Loucy (cell line): ENCODE measurements around the gene PTPRH.

Experiments used
- H2AFZ ChIP-seq: fragments of 200-600 bp; sonication (generic); 2 replicates; pipeline ENCODE4 v1.6.0; 2016; ENCODE audit warnings: antibody characterized with exemption, mild to moderate bottlenecking, low read length, moderate library complexity
- H3F3A ChIP-seq: fragments of 200-600 bp; 2 replicates; pipeline ENCODE4 v1.6.0; 2016; ENCODE audit warnings: antibody characterized with exemption, low read depth, mild to moderate bottlenecking
- H3K27me3 ChIP-seq: fragments of 200-600 bp; sonication (generic); 2 replicates; pipeline ENCODE4 v1.6.1; 2014; ENCODE audit warnings: low read length, mild to moderate bottlenecking; ENCODE audit not compliant: insufficient read depth, poor library complexity, severe bottlenecking
- H3K36me3 ChIP-seq: fragments of 200-600 bp; sonication (generic); 2 replicates; pipeline ENCODE4 v1.6.1; 2016; ENCODE audit warnings: low read length; ENCODE audit not compliant: insufficient read depth
- H3K4me1 ChIP-seq: fragments of 200-600 bp; sonication (generic); 2 replicates; pipeline ENCODE4 v1.5.1; 2014; ENCODE audit warnings: low read length, mild to moderate bottlenecking; ENCODE audit not compliant: insufficient read depth, poor library complexity, severe bottlenecking
- H3K4me2 ChIP-seq: fragments of 200-600 bp; sonication (generic); 2 replicates; pipeline ENCODE4 v1.6.0; 2014; ENCODE audit warnings: antibody characterized with exemption, low read length, low read depth, mild to moderate bottlenecking; ENCODE audit not compliant: poor library complexity, severe bottlenecking
- H3K4me3 ChIP-seq: fragments of 200-600 bp; sonication (generic); 2 replicates; pipeline ENCODE4 v1.5.1; 2014; ENCODE audit warnings: low read length, mild to moderate bottlenecking, mixed read lengths; ENCODE audit not compliant: poor library complexity, severe bottlenecking
- H3K79me2 ChIP-seq: fragments of 200-600 bp; sonication (generic); 2 replicates; pipeline ENCODE4 v1.6.1; 2014; ENCODE audit warnings: low read length; ENCODE audit not compliant: insufficient read depth
- H3K9ac ChIP-seq: fragments of 200-600 bp; sonication (generic); 2 replicates; pipeline ENCODE4 v1.6.0; 2014; ENCODE audit warnings: mild to moderate bottlenecking, low read depth, low read length, moderate library complexity; ENCODE audit not compliant: poor library complexity, severe bottlenecking
- H3K9me2 ChIP-seq: fragments of 200-600 bp; sonication (generic); replicated peaks from 2 replicates; pipeline ENCODE4 v1.6.1; 2016; ENCODE audit warnings: low read depth, low read length, mixed read lengths
- H3K9me3 ChIP-seq: fragments of 200-600 bp; sonication (generic); 2 replicates; pipeline ENCODE4 v1.6.1; 2014; ENCODE audit warnings: mild to moderate bottlenecking, antibody characterized with exemption, low read length, low read depth; ENCODE audit not compliant: insufficient read depth
- H4K20me1 ChIP-seq: fragments of 200-600 bp; sonication (generic); 2 replicates; pipeline ENCODE4 v1.6.0; 2014; ENCODE audit warnings: antibody characterized with exemption, low read length, mild to moderate bottlenecking; ENCODE audit not compliant: insufficient read depth, poor library complexity, severe bottlenecking
- EZH2phosphoT487 ChIP-seq: fragments of 200-600 bp; IDR thresholded peaks from 2 replicates; pipeline ENCODE4 v1.6.1; 2018; ENCODE audit warnings: antibody characterized with exemption, mild to moderate bottlenecking, moderate library complexity, borderline replicate concordance
- TF ChIP-seq, protein P1 (sequence below): fragments of 200-600 bp; sonication (generic); conservative IDR thresholded peaks from 2 replicates; pipeline ENCODE4 v1.5.1; 2014; ENCODE audit warnings: mild to moderate bottlenecking, antibody characterized with exemption, low read length

Gene PTPRH

DNA sequence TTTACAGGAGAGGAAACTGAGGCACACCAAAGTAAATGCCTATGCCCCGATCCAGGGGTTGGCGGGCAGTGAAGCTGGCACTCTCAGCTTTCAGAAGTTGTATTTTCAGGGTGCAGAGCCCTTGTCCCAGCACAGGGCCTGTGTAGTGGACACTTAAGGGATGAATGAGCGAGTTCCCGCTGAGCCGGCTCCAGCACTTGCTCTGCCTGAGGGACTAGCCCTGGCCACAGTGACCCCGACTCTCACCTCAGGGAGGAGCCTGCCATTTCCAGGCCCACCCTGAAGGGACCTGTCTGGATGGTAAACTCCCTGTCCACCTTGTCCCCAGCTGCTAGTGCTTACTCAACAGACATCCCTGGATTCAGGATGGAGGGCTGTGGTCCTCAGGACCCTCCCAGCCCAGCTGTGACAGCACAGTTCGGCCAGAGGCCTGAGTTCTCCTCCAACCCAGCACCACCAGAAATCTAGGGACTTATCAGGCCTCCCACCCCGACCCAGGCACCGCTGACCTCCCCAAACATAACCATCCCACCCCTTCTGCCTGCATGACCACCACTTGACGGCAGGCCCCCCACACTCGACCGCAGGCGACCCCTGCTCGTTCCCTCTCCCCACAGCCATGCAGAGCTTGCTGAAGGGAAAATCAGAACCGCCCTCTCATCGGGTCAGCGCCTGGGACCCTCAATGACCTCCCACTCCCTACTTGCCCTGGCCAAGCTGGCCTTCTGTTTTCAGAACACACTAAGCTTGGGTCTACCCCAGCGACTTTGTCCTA, 41.1 kb upstream of the PTPRH start:
- H3K79me2 ChIP-seq, result peaks cover 95% of the 10 kb centered on the region
- no peaks in the 10 kb centered on the region for H3K27me3 ChIP-seq
- H2AFZ ChIP-seq, result no peak overlapping the region
- peaks cover 55% of the 10 kb centered on the region; the same call in 1 of the 2 replicates for H3K36me3 ChIP-seq
- H3K4me2 ChIP-seq, result peak overlapping the region; percentile 97
- peaks cover 64% of the 10 kb centered on the region for H4K20me1 ChIP-seq
- H3K4me1 ChIP-seq, result peaks cover 67% of the 10 kb centered on the region
- no peaks in the 10 kb centered on the region for H3K9me2 ChIP-seq
- TF ChIP-seq, protein P1, sequence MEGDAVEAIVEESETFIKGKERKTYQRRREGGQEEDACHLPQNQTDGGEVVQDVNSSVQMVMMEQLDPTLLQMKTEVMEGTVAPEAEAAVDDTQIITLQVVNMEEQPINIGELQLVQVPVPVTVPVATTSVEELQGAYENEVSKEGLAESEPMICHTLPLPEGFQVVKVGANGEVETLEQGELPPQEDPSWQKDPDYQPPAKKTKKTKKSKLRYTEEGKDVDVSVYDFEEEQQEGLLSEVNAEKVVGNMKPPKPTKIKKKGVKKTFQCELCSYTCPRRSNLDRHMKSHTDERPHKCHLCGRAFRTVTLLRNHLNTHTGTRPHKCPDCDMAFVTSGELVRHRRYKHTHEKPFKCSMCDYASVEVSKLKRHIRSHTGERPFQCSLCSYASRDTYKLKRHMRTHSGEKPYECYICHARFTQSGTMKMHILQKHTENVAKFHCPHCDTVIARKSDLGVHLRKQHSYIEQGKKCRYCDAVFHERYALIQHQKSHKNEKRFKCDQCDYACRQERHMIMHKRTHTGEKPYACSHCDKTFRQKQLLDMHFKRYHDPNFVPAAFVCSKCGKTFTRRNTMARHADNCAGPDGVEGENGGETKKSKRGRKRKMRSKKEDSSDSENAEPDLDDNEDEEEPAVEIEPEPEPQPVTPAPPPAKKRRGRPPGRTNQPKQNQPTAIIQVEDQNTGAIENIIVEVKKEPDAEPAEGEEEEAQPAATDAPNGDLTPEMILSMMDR, result no peak
- no peak for TF ChIP-seq EZH2phosphoT487
- H3F3A ChIP-seq, result peaks cover 25% of the 10 kb centered on the region
- no peaks in the 10 kb centered on the region for H3K9me3 ChIP-seq
- H3K9ac ChIP-seq, result peak overlapping the region; percentile 100
- peak overlapping the region; percentile 89 for H3K4me3 ChIP-seq

DNA sequence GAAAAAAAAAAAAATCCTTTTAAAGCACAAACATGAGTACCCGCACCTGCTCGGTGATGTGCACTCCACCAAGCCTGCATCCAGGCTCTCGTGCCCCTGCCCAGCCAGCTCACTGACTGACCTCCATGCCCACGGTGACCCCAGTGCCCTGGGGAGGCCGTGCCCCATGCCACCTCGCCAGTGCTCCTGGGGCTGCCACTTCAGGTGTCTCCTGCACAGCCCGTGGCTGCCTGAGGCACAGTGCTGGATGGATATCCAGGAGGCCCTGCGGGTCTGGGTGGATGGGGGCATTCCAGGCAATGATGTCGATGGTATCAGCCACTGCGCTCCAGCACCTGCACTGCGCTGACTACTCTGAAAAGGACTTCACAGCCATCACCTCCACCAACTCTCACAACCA, 40.5 kb upstream of the PTPRH start:
- H3K4me1 ChIP-seq, result peaks cover 61% of the 10 kb centered on the region
- peaks cover 95% of the 10 kb centered on the region for H3K79me2 ChIP-seq
- no peaks in the 10 kb centered on the region for H3K9me2 ChIP-seq
- TF ChIP-seq, protein P1, result no peak
- no peak for TF ChIP-seq EZH2phosphoT487
- peak overlapping the region; percentile 89 for H3K4me3 ChIP-seq
- H3K27me3 ChIP-seq, result no peaks in the 10 kb centered on the region
- H3K4me2 ChIP-seq, result peak overlapping the region; percentile 97
- no peak overlapping the region for H2AFZ ChIP-seq
- peaks cover 67% of the 10 kb centered on the region for H4K20me1 ChIP-seq
- H3F3A ChIP-seq, result peaks cover 19% of the 10 kb centered on the region
- H3K9me3 ChIP-seq, result no peaks in the 10 kb centered on the region
- H3K9ac ChIP-seq, result peak overlapping the region; percentile 100
- H3K36me3 ChIP-seq, result peaks cover 61% of the 10 kb centered on the region; the same call in 1 of the 2 replicates

DNA sequence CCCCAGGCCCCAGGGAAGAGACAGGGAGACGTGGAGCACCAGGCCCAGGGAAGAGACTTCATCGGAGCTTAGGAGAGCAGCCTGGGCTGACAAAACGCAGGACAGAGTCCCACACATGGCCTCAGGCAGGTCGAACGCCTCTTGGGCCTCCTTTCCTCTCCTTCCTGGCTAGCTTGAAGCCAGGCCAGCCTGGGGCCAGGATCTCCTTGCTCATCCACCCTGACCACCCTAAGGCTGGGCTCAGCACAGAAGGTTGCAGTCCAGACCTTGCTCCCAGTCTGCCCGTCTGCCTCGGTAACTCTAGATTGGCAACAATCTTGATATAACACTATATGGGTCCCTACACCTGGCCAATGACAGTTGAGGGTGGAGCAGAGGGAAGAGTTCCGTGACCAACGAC, 39.4 kb upstream of the PTPRH start:
- H3K9me3 ChIP-seq, result no peaks in the 10 kb centered on the region
- no peak overlapping the region for H3K4me3 ChIP-seq
- H4K20me1 ChIP-seq, result peaks cover 78% of the 10 kb centered on the region
- H3K9ac ChIP-seq, result peak overlapping the region; percentile 20
- no peaks in the 10 kb centered on the region for H3K9me2 ChIP-seq
- H3K27me3 ChIP-seq, result no peaks in the 10 kb centered on the region
- TF ChIP-seq EZH2phosphoT487, result no peak
- peaks cover 72% of the 10 kb centered on the region; the same call in 1 of the 2 replicates for H3K36me3 ChIP-seq
- peak overlapping the region; percentile 41 for H3K4me2 ChIP-seq
- no peak overlapping the region for H2AFZ ChIP-seq
- peaks cover 100% of the 10 kb centered on the region for H3K79me2 ChIP-seq
- H3K4me1 ChIP-seq, result peaks cover 56% of the 10 kb centered on the region
- peaks cover 13% of the 10 kb centered on the region for H3F3A ChIP-seq
